Parathyroid adenoma (tissue), 2 donors: ENCODE measurements around the gene GXYLT2.
"Not testable (repeated sequence)": the region's sequence is repeated elsewhere in the genome, so short reads cannot be mapped to it uniquely, and the experiment has no call there.

Experiments
- H2AFZ ChIP-seq: fragments of 300-600 bp; sonication (generic); one replicate; pipeline ENCODE4 v1.7.0; 2017; ENCODE audit warnings: antibody characterized with exemption, mild to moderate bottlenecking
- H3K27ac ChIP-seq: fragments of 300-600 bp; sonication (generic); one replicate; pipeline ENCODE4 v1.7.0; 2017
- H3K27me3 ChIP-seq: fragments of 300-600 bp; sonication (generic); one replicate; pipeline ENCODE4 v1.7.0; 2017; ENCODE audit warnings: low read length; ENCODE audit not compliant: control insufficient read depth, insufficient read depth
- H3K36me3 ChIP-seq: fragments of 300-600 bp; sonication (generic); one replicate; pipeline ENCODE4 v1.7.0; 2017; ENCODE audit warnings: low read length; ENCODE audit not compliant: control insufficient read depth, insufficient read depth
- H3K4me1 ChIP-seq: fragments of 300-600 bp; sonication (generic); one replicate; pipeline ENCODE4 v1.7.0; 2017; ENCODE audit warnings: control low read depth
- H3K4me2 ChIP-seq: fragments of 300-600 bp; sonication (generic); one replicate; pipeline ENCODE4 v1.7.0; 2017; ENCODE audit warnings: low read length
- H3K4me3 ChIP-seq: fragments of 300-600 bp; sonication (generic); one replicate; pipeline ENCODE4 v1.7.0; 2017; ENCODE audit warnings: low read depth, low read length
- H3K79me2 ChIP-seq: fragments of 300-600 bp; sonication (generic); one replicate; pipeline ENCODE4 v1.7.0; 2017; ENCODE audit warnings: control low read depth
- H3K9ac ChIP-seq: fragments of 300-600 bp; sonication (generic); one replicate; pipeline ENCODE4 v1.7.0; 2017; ENCODE audit warnings: mild to moderate bottlenecking
- H3K9me3 ChIP-seq: fragments of 300-600 bp; sonication (generic); one replicate; pipeline ENCODE4 v1.7.0; 2017; ENCODE audit warnings: low read length; ENCODE audit not compliant: control insufficient read depth
- CTCF ChIP-seq: fragments of 300-600 bp; sonication (generic); IDR thresholded peaks from one replicate; pipeline ENCODE4 v1.7.0; 2017; ENCODE audit warnings: antibody characterized with exemption, mild to moderate bottlenecking
- donor health status: primary hyperparathyroidism.

The GXYLT2 gene

GRCh38 chr3:72997421-72997961 lies 109.6 kb downstream of the GXYLT2 start:
- H2AFZ ChIP-seq = peak overlapping the region; percentile 100
- H3K9me3 ChIP-seq = no peaks in the 10 kb centered on the region
- peak overlapping the region; percentile 68 for H3K4me2 ChIP-seq
- no peak overlapping the region for H3K9ac ChIP-seq
- H3K36me3 ChIP-seq = no peaks in the 10 kb centered on the region
- H3K27ac ChIP-seq = peak overlapping the region; percentile 78
- TF ChIP-seq CTCF = peak; percentile 23
- no peaks in the 10 kb centered on the region for H3K27me3 ChIP-seq
- peaks cover 17% of the 10 kb centered on the region for H3K79me2 ChIP-seq
- peaks cover 7% of the 10 kb centered on the region for H3K4me1 ChIP-seq
- peak overlapping the region; percentile 82 for H3K4me3 ChIP-seq

GRCh38 chr3:72998466-72998865 lies 110.6 kb downstream of the GXYLT2 start:
- Histone ChIP-seq H3K27ac (no peak overlapping the region), H2AFZ (no peak overlapping the region), H3K79me2 (peaks cover 19% of the 10 kb centered on the region), H3K27me3 (no peaks in the 10 kb centered on the region), H3K4me3 (peak overlapping the region; percentile 82), H3K4me1 (peaks cover 7% of the 10 kb centered on the region), H3K4me2 (peak overlapping the region; percentile 32), H3K9ac (no peak overlapping the region), H3K36me3 (no peaks in the 10 kb centered on the region), H3K9me3 (no peaks in the 10 kb centered on the region)
- no peak for TF ChIP-seq CTCF

GRCh38 chr3:72999951-73000350 lies 112.1 kb downstream of the GXYLT2 start:
- Histone ChIP-seq H3K36me3 (no peaks in the 10 kb centered on the region), H3K27me3 (no peaks in the 10 kb centered on the region), H3K4me2 (peak overlapping the region; percentile 51), H3K4me3 (peak overlapping the region; percentile 17), H3K9me3 (no peaks in the 10 kb centered on the region), H3K4me1 (peaks cover 7% of the 10 kb centered on the region), H3K9ac (no peak overlapping the region), H3K79me2 (peaks cover 29% of the 10 kb centered on the region), H2AFZ (no peak overlapping the region), H3K27ac (no peak overlapping the region)
- TF ChIP-seq CTCF = no peak

- H3K9me3 ChIP-seq, H3K4me1 ChIP-seq, H3K36me3 ChIP-seq, H3K27ac ChIP-seq, H3K4me2 ChIP-seq, H3K27me3 ChIP-seq, H2AFZ ChIP-seq, H3K9ac ChIP-seq, H3K4me3 ChIP-seq: not testable (repeated sequence)
- peaks cover 36% of the 10 kb centered on the region for H3K79me2 ChIP-seq
Observed at GRCh38 chr3:73003050-73003449, 115.2 kb downstream of the GXYLT2 start.

GRCh38 chr3:73004316-73004715 lies 116.5 kb downstream of the GXYLT2 start:
- Histone ChIP-seq H3K36me3 (no peaks in the 10 kb centered on the region), H3K79me2 (peaks cover 46% of the 10 kb centered on the region), H3K9ac (no peak overlapping the region), H3K27me3 (no peaks in the 10 kb centered on the region), H3K4me1 (peaks cover 8% of the 10 kb centered on the region), H3K27ac (no peak overlapping the region), H3K9me3 (no peaks in the 10 kb centered on the region), H2AFZ (no peak overlapping the region), H3K4me2 (no peak overlapping the region), H3K4me3 (no peak overlapping the region)
- no peak for TF ChIP-seq CTCF
